GM18505 (cell line): ENCODE data around the gene RASSF8.
A peak's percentile ranks its signal among the peaks of the same experiment; 100 is the strongest.

Experiments used
- ATAC-seq: cut with Tn5 transposase; IDR thresholded peaks from one replicate; pipeline ENCODE4 v1.9.1; 2021; ENCODE audit not compliant: unreplicated experiment
- POLR2A ChIP-seq: IDR thresholded peaks from 4 replicates; pipeline ENCODE4 v1.6.1; 2011; ENCODE audit warnings: borderline replicate concordance; ENCODE audit not compliant: insufficient read depth, insufficient read length; ENCODE audit errors: extremely low read depth

RASSF8 gene

GRCh38 chr12:26123482-26123980 is 165.0 kb downstream of the RASSF8 start:
- ATAC-seq, result no peak
- no peak for TF ChIP-seq POLR2A

DNA sequence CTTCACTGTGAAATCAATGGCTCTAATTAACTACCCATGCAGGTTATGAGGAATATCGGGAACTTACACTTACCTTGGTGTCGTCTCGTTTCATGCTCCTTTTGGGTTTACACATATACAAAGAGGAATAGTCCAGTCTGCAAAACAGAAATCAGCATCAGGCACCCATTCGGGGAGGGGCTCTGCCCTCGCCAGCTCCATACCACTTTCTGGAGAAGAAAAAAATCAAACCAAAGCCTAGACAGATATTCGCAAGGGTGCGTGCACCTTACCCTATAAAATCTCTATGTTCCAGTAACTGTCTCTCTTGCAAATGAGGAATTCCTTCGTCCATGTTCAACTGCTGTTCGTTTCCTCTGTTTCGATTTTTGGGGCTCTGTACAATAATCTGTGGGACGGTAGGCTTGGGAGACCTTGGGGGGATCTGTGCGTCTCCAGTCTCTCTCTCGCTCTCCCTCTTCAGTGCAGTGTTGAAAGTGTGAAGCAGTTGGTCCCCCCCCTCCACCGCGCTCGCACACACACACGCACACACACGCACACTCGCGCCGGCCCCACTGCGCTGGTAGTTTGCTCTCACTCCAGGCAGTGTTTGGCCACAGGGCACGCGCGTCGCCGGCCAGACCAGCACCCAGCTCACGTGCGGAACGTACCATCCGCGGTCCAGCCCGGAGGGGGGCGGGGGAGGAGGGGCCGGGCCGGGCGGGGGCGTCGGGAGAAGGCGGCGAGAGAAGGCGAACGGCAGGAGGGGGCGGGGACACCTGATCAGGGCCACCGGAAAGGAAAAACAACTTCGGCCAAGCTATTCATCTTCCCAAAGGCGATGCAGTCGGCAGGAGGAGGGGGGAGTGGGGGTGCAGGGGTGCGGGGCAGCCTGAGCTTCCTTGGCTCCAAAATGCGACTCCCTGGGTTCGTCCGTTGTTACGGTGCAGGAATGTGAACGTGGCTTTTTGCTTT is 166.2 kb downstream of the RASSF8 start, which contains the start of gene BHLHE41:
BHLHE41 (minus strand) TSS at position 592 of the 954 bp plus-strand sequence; CDS start at position 334, 258 bp downstream.
- no peak for ATAC-seq
- no peak for TF ChIP-seq POLR2A

GRCh38 chr12:26125400-26126339 is 167.2 kb downstream of the RASSF8 start:
- no peak for TF ChIP-seq POLR2A
- peak; percentile 26 for ATAC-seq

DNA sequence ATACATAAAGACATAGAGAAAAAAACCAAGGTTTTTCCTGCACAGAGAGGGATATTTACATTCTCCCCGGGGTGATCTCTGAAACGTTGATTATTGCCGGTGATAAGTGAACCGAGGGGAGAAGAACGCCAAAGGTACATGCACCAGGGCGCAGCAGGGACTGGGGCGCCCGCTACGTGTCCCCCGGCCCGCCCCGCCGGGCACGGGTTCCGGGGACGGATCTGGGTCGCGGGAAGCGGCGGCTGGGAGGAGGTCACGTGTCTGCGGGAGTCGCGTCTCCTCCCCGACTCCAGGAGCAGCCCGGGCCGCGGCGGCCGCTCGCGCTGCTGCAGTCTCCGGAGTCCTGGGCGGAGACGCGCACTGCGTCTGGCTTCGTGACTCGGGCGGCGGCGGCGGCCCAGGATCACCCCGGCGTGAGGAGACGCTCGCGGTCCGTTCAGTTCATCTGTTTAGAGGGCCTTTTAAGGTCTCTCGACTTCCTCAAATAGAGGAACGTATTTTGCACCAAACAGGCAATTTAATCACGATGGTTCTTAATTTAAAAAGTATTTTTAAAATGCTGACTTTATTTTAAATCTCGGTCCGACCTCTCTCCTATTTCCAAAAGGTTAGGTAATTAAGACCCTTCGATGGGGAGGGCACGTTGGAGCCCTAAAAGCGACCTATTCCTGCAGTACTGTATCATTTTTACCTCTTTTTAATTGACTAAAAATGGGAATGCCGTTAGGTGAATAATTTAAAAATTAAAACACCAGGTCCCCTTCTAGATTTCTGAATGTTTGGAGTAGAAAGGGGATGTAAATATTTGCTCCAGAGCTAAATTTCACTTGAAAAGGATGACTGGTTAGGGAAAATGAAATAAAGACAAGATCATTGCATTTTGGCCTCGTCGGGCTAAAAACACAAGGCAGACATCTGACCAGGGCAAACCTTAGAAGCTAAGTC is 168.1 kb downstream of the RASSF8 start:
- peak; percentile 40 for ATAC-seq
- no peak for TF ChIP-seq POLR2A

DNA sequence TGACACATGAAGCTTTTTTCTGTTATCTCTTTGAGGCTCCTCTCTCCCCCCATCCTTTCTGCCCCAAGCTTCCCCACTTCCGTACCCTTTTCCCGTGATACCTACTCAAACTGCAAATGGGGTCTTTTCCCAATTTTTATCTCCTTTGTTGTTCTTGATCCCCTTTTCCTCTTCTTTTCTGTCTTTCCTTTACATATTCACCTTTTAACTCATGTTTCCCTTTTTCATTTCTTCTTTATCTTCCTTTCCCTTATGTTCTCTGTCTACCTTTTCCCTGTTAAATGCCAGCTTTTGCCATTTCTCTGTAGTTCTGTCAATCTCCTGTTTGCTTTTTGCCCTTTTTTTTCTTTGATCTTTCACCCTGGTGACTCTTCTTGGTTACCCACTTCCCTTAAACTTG is 168.9 kb downstream of the RASSF8 start:
- no peak for TF ChIP-seq POLR2A
- no peak for ATAC-seq

- TF ChIP-seq POLR2A, result no peak
- ATAC-seq, result no peak
Measured at GRCh38 chr12:26128168-26128567, 169.7 kb downstream of the RASSF8 start.
